DOHH2 (cell line): Measurements from ENCODE around the gene SLC66A1.

Source experiments
- H3F3A ChIP-seq: fragments of 200-600 bp; sonication (generic), shearing (Covaris generic); 2 replicates; pipeline ENCODE4 v1.6.0; 2016; ENCODE audit warnings: antibody characterized with exemption, mild to moderate bottlenecking; ENCODE audit not compliant: control insufficient read depth, insufficient read depth
- H3K27ac ChIP-seq: fragments of 200-600 bp; sonication (generic); 2 replicates; pipeline ENCODE4 v1.5.1; 2014; ENCODE audit warnings: low read depth, mild to moderate bottlenecking, low read length, moderate library complexity
- H3K27me3 ChIP-seq: fragments of 200-600 bp; sonication (generic); 2 replicates; pipeline ENCODE4 v1.6.1; 2014; ENCODE audit warnings: mild to moderate bottlenecking, low read length, mixed read lengths; ENCODE audit not compliant: control insufficient read depth
- H3K36me3 ChIP-seq: fragments of 200-600 bp; sonication (generic); 2 replicates; pipeline ENCODE4 v1.6.1; 2014; ENCODE audit warnings: mild to moderate bottlenecking, low read length, moderate library complexity, mixed read lengths; ENCODE audit not compliant: control insufficient read depth
- H3K4me1 ChIP-seq: fragments of 200-600 bp; sonication (generic); 2 replicates; pipeline ENCODE4 v1.6.1; 2014; ENCODE audit warnings: mild to moderate bottlenecking, low read length, mixed read lengths; ENCODE audit not compliant: control insufficient read depth
- H3K4me2 ChIP-seq: fragments of 200-600 bp; sonication (generic); 2 replicates; pipeline ENCODE4 v1.6.0; 2014; ENCODE audit warnings: mild to moderate bottlenecking, low read length, moderate library complexity
- H3K4me3 ChIP-seq: fragments of 200-600 bp; sonication (generic); 2 replicates; pipeline ENCODE4 v1.5.1; 2014; ENCODE audit warnings: mild to moderate bottlenecking, low read length, mixed read lengths
- H3K79me2 ChIP-seq: fragments of 200-600 bp; sonication (generic); 2 replicates; pipeline ENCODE4 v1.6.1; 2014; ENCODE audit warnings: mild to moderate bottlenecking, low read length, mixed read lengths; ENCODE audit not compliant: control insufficient read depth
- H3K9me2 ChIP-seq: fragments of 200-600 bp; sonication (generic); replicated peaks from 2 replicates; pipeline ENCODE4 v1.6.1; 2014; ENCODE audit warnings: mild to moderate bottlenecking, low read length, mixed read lengths; ENCODE audit not compliant: control insufficient read depth
- H3K9me3 ChIP-seq: fragments of 200-600 bp; sonication (generic); 2 replicates; pipeline ENCODE4 v1.6.1; 2014; ENCODE audit warnings: antibody characterized with exemption, low read length, mixed read lengths; ENCODE audit not compliant: control insufficient read depth, insufficient read depth
- H4K20me1 ChIP-seq: fragments of 200-600 bp; sonication (generic); 2 replicates; pipeline ENCODE4 v1.6.0; 2014; ENCODE audit warnings: low read depth, mild to moderate bottlenecking, antibody characterized with exemption, low read length, moderate library complexity; ENCODE audit not compliant: control insufficient read depth, insufficient read depth
- CTCF ChIP-seq: fragments of 200-600 bp; sonication (generic); IDR thresholded peaks from one replicate; pipeline ENCODE4 v1.5.1; 2014; ENCODE audit warnings: antibody characterized with exemption, mild to moderate bottlenecking, low read depth, low read length; ENCODE audit not compliant: poor library complexity, severe bottlenecking
- EZH2phosphoT487 ChIP-seq: fragments of 200-600 bp; sonication (generic); IDR thresholded peaks from 2 replicates; pipeline ENCODE4 v1.6.1; 2017; ENCODE audit warnings: borderline replicate concordance, mild to moderate bottlenecking, antibody characterized with exemption, low read length, moderate library complexity, mixed read lengths

The SLC66A1 gene

GRCh38 chr1:19343617-19344350, 31.7 kb downstream of the SLC66A1 start:
- peaks cover 10% of the 10 kb centered on the region for H3K4me1 ChIP-seq
- no peaks in the 10 kb centered on the region for H3F3A ChIP-seq
- peaks cover 4% of the 10 kb centered on the region; the same call in 1 of the 2 replicates for H4K20me1 ChIP-seq
- H3K4me3 ChIP-seq: no peak overlapping the region
- peaks cover 14% of the 10 kb centered on the region for H3K36me3 ChIP-seq
- H3K27me3 ChIP-seq: no peaks in the 10 kb centered on the region
- H3K79me2 ChIP-seq: no peaks in the 10 kb centered on the region; the same call in 1 of the 2 replicates
- H3K9me2 ChIP-seq: no peaks in the 10 kb centered on the region
- no peak overlapping the region for H3K4me2 ChIP-seq
- no peak overlapping the region for H3K27ac ChIP-seq
- H3K9me3 ChIP-seq: no peaks in the 10 kb centered on the region
- no peak for TF ChIP-seq CTCF
- TF ChIP-seq EZH2phosphoT487: no peak

DNA sequence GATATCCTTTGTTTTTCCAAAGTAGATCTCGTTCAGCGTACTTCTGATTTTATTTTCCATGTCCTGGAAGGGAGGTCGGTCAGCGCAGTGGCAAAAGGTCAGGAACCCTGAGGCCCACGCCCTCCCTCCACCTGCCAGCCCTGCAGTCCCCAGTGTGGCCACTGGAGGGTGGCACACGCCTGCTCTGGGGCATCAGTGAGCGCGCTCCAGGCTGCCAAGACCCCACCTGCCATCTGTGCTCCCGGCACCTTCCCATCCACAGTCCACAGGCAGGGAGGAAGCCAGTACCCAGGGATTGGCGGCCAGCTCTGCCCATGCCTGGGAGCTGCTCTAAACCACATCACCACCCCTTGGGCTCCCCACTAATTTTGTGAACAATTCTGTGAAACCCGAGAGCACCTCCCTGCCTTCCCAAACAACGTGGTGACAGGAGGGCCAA, 32.3 kb downstream of the SLC66A1 start:
- TF ChIP-seq EZH2phosphoT487 (no peak), CTCF (peak; percentile 88)
- Histone ChIP-seq H3F3A (no peaks in the 10 kb centered on the region), H3K4me2 (no peak overlapping the region), H3K4me1 (peaks cover 10% of the 10 kb centered on the region), H3K4me3 (no peak overlapping the region), H3K79me2 (no peaks in the 10 kb centered on the region; the same call in 1 of the 2 replicates), H3K27me3 (no peaks in the 10 kb centered on the region), H4K20me1 (peaks cover 4% of the 10 kb centered on the region; the same call in 1 of the 2 replicates), H3K9me3 (no peaks in the 10 kb centered on the region), H3K9me2 (no peaks in the 10 kb centered on the region), H3K36me3 (peaks cover 21% of the 10 kb centered on the region), H3K27ac (no peak overlapping the region)

- H3K4me2 ChIP-seq: no peak overlapping the region
- H3K9me3 ChIP-seq: no peaks in the 10 kb centered on the region
- H3K27ac ChIP-seq: no peak overlapping the region
- H3K4me1 ChIP-seq: peaks cover 10% of the 10 kb centered on the region
- H3K4me3 ChIP-seq: no peak overlapping the region
- H4K20me1 ChIP-seq: peaks cover 4% of the 10 kb centered on the region; the same call in 1 of the 2 replicates
- no peaks in the 10 kb centered on the region for H3F3A ChIP-seq
- H3K79me2 ChIP-seq: no peaks in the 10 kb centered on the region; the same call in 1 of the 2 replicates
- H3K36me3 ChIP-seq: peaks cover 21% of the 10 kb centered on the region
- H3K27me3 ChIP-seq: no peaks in the 10 kb centered on the region
- TF ChIP-seq CTCF (no peak), EZH2phosphoT487 (no peak)
- H3K9me2 ChIP-seq: no peaks in the 10 kb centered on the region
These were observed 32.7 kb downstream of the SLC66A1 start for GRCh38 chr1:19344831-19345230.
